Trophoblast cell (in vitro differentiated cells and primary cell): Measurements from ENCODE around the gene EVC2.

ENCODE experiments used
- DNase-seq, 2 donors: peaks; one replicate each; pipeline ENCODE4 v3.0.0-alpha.2; 2016
- H2AFZ ChIP-seq: 2 replicates; pipeline ENCODE4 v1.6.1; 2013; ENCODE audit warnings: low read length, moderate library complexity, mild to moderate bottlenecking; ENCODE audit not compliant: insufficient read depth, poor library complexity
- H2AK5ac ChIP-seq: 2 replicates; pipeline ENCODE4 v1.6.1; 2013; ENCODE audit warnings: mild to moderate bottlenecking, low read length
- H2BK120ac ChIP-seq: 2 replicates; pipeline ENCODE4 v1.6.1; 2013; ENCODE audit warnings: low read length, mild to moderate bottlenecking, moderate library complexity; ENCODE audit not compliant: insufficient read depth, poor library complexity
- H2BK12ac ChIP-seq: 2 replicates; pipeline ENCODE4 v1.6.1; 2013; ENCODE audit warnings: mild to moderate bottlenecking, low read length, moderate library complexity
- H2BK5ac ChIP-seq: 2 replicates; pipeline ENCODE4 v1.6.1; 2013; ENCODE audit warnings: low read length, low read depth, moderate library complexity, mild to moderate bottlenecking; ENCODE audit not compliant: poor library complexity
- H3K14ac ChIP-seq: 2 replicates; pipeline ENCODE4 v1.6.1; 2013; ENCODE audit warnings: mild to moderate bottlenecking, low read length
- H3K18ac ChIP-seq: 2 replicates; pipeline ENCODE4 v1.6.1; 2013; ENCODE audit warnings: mild to moderate bottlenecking, low read length
- H3K23ac ChIP-seq: 2 replicates; pipeline ENCODE4 v1.6.1; 2013; ENCODE audit warnings: low read length
- H3K27ac ChIP-seq: 2 replicates; pipeline ENCODE4 v1.5.1; 2013; ENCODE audit warnings: low read depth, mild to moderate bottlenecking, inconsistent platforms, low read length, moderate library complexity
- H3K27me3 ChIP-seq: 2 replicates; pipeline ENCODE4 v1.6.1; 2013; ENCODE audit warnings: inconsistent platforms, mild to moderate bottlenecking, low read length, moderate library complexity; ENCODE audit not compliant: insufficient read depth
- H3K36me3 ChIP-seq, 2 experiments: 1 replicate in 1 of 2; 2 replicates in 1 of 2; pipeline ENCODE4 v1.6.1; 2013; ENCODE audit warnings: low read length in 2 of 2, mild to moderate bottlenecking in 2 of 2, moderate library complexity in 1 of 2; ENCODE audit not compliant: insufficient read depth in 2 of 2, control insufficient read depth in 1 of 2
- H3K4ac ChIP-seq: 2 replicates; pipeline ENCODE4 v1.6.1; 2013; ENCODE audit warnings: low read depth, mild to moderate bottlenecking, low read length, moderate library complexity
- H3K4me1 ChIP-seq, 2 experiments: 1 replicate in 1 of 2; 2 replicates in 1 of 2; pipeline ENCODE4 v1.6.1; 2013; ENCODE audit warnings: low read length in 2 of 2, mild to moderate bottlenecking in 2 of 2, moderate library complexity in 1 of 2; ENCODE audit not compliant: insufficient read depth in 2 of 2, control insufficient read depth in 1 of 2
- H3K4me2 ChIP-seq: 2 replicates; pipeline ENCODE4 v1.6.1; 2013; ENCODE audit warnings: inconsistent platforms, mild to moderate bottlenecking, low read length, moderate library complexity
- H3K4me3 ChIP-seq: 2 replicates; pipeline ENCODE4 v1.5.1; 2013; ENCODE audit warnings: mild to moderate bottlenecking, low read depth, low read length, inconsistent platforms
- H3K79me1 ChIP-seq: one replicate; pipeline ENCODE4 v1.6.1; 2013; ENCODE audit warnings: low read length
- H3K79me2 ChIP-seq: 2 replicates; pipeline ENCODE4 v1.6.1; 2013; ENCODE audit warnings: low read length, mild to moderate bottlenecking; ENCODE audit not compliant: control insufficient read depth, insufficient read depth, poor library complexity
- H3K9ac ChIP-seq: 2 replicates; pipeline ENCODE4 v1.6.1; 2013; ENCODE audit warnings: mild to moderate bottlenecking, low read length
- H3K9me3 ChIP-seq: 2 replicates; pipeline ENCODE4 v1.6.1; 2013; ENCODE audit warnings: low read depth, mild to moderate bottlenecking, control low read depth, inconsistent platforms, low read length; ENCODE audit not compliant: insufficient read depth
- H4K12ac ChIP-seq: 2 replicates; pipeline ENCODE4 v1.6.1; 2013; ENCODE audit warnings: low read depth, mild to moderate bottlenecking, low read length, moderate library complexity
- H4K8ac ChIP-seq: 2 replicates; pipeline ENCODE4 v1.6.1; 2013; ENCODE audit warnings: low read depth, mild to moderate bottlenecking, low read length, moderate library complexity
- H4K91ac ChIP-seq: one replicate; pipeline ENCODE4 v1.6.1; 2013; ENCODE audit warnings: low read depth, mild to moderate bottlenecking, low read length, moderate library complexity
- WGBS: extraction: QIAGEN DNeasy Blood & Tissue Kit; methylation state at CpG from one replicate; pipeline ENCODE4 v1.1.7; 2013; ENCODE audit warnings: missing lambda C conversion rate; ENCODE audit not compliant: insufficient read length, insufficient coverage; ENCODE audit errors: extremely low coverage; 5-methylcytosine and 5-hydroxymethylcytosine counted together

The EVC2 gene

DNA sequence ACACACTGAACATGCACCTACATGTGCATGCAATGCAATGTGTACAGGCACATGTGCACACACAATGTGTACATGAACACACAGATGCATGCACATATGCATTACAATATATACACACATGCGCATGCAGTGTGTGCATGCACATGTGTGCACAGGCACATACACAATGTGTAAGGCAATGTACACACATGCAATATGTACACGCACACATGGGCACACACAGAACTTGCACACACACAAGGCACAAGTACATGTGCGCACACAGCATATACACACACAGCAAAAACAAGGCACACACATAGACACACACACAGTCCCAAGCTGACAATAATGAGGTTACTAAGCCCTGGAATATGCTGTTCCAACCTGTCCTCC lies 76.3 kb downstream of the EVC2 start:
- Histone ChIP-seq H3K14ac (no peak overlapping the region), H3K18ac (no peak overlapping the region), H3K27ac (no peak overlapping the region), H4K91ac (no peak overlapping the region), H3K9me3 (peaks cover 3% of the 10 kb centered on the region), H3K27me3 (no peaks in the 10 kb centered on the region), H2BK5ac (no peak overlapping the region), H3K79me2 (no peaks in the 10 kb centered on the region), H3K4me3 (no peak overlapping the region), H3K4me1 (no peaks in the 10 kb centered on the region), H3K36me3 (peaks cover 4 to 18% of the 10 kb centered on the region in 2 experiments), H2AFZ (no peak overlapping the region), H3K4ac (no peak overlapping the region), H2AK5ac (no peak overlapping the region), H2BK12ac (no peak overlapping the region), H3K4me2 (no peak overlapping the region), H4K12ac (no peak overlapping the region), H3K23ac (no peak overlapping the region), H3K9ac (no peak overlapping the region), H3K79me1 (no peaks in the 10 kb centered on the region), H4K8ac (no peak overlapping the region), H2BK120ac (no peak overlapping the region)
- WGBS: no CpG with 5 or more reads among the region's 3 CpGs
- DNase-seq: no peak

DNA sequence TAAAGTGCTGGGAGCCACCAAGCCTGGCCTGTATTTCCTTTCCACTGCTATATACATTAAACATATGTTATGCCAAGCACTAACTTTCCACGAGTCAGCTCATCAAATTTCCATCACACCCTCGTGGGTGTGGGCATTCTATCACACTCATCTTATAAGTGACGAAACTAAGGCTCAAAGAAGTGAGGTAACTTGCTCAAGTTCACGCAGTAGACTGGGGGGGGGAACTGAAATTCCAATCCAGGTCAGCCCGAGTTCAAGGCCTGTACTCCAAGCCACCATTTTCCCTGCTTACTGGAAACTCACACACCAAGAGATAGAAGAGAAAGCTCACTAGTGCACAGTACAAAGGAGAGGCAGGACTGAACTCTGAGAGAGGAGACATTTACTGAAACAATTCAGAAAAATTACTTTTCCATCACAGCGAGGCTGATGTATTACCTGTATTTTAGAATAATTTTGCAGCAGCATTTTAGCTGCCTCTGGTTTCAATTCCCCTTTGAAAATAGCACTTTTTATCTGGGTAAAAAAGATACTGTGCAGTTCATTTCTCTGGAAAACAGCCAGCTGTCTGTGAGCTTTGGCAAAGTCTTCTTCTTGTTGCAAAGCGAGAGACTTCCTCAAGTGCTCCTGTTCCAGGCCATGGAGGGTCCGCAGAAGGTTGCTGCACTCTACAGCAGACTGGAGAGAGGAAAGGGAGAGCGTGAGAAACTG lies 76.8 kb downstream of the EVC2 start:
- H2BK12ac ChIP-seq: no peak overlapping the region

DNA sequence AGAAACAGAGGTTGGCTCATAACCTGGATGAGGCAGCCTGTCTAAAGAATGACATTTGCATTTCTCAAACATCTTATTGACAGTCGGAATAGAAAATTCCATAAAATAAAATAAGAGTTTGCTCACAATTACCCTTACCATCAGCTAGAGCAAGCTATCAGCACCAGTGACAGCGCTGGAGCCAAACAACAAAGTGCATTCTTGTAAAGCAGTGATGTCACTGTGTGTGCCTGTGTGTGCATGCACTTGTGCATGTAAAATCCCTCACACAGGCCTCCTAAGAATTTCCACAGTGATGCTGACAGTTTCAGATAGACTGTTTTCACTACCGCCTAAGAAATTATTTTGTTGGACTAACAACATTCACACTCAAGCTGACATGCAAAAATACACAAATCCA lies 77.6 kb downstream of the EVC2 start:
- H3K4me1 ChIP-seq: no peaks in the 10 kb centered on the region
- H4K12ac ChIP-seq: no peak overlapping the region
- H3K14ac ChIP-seq: no peak overlapping the region
- H2BK120ac ChIP-seq: no peak overlapping the region
- H4K8ac ChIP-seq: no peak overlapping the region
- no peak overlapping the region for H2AK5ac ChIP-seq
- H3K27me3 ChIP-seq: no peaks in the 10 kb centered on the region
- peaks cover 4 to 18% of the 10 kb centered on the region in 2 experiments for H3K36me3 ChIP-seq
- no peak overlapping the region for H3K18ac ChIP-seq
- H3K9me3 ChIP-seq: peaks cover 3% of the 10 kb centered on the region
- no peak overlapping the region for H3K4me2 ChIP-seq
- no peak overlapping the region for H3K4ac ChIP-seq
- no peak overlapping the region for H2BK5ac ChIP-seq
- no peaks in the 10 kb centered on the region for H3K79me2 ChIP-seq
- no peak overlapping the region for H2AFZ ChIP-seq
- H2BK12ac ChIP-seq: no peak overlapping the region
- no peak for DNase-seq
- H3K79me1 ChIP-seq: no peaks in the 10 kb centered on the region
- H3K4me3 ChIP-seq: no peak overlapping the region
- H3K27ac ChIP-seq: no peak overlapping the region
- no peak overlapping the region for H4K91ac ChIP-seq
- no CpG with 5 or more reads among the region's 3 CpGs for WGBS
- H3K23ac ChIP-seq: no peak overlapping the region
- no peak overlapping the region for H3K9ac ChIP-seq

More for the DNA sequence above, 76.8 kb downstream of the EVC2 start:
- Histone ChIP-seq H3K4me2 (no peak overlapping the region), H3K14ac (no peak overlapping the region), H3K18ac (no peak overlapping the region), H3K27me3 (no peaks in the 10 kb centered on the region), H2BK5ac (no peak overlapping the region), H3K79me2 (no peaks in the 10 kb centered on the region), H2BK120ac (no peak overlapping the region), H3K79me1 (no peaks in the 10 kb centered on the region), H2AFZ (no peak overlapping the region), H3K27ac (no peak overlapping the region), H3K9ac (no peak overlapping the region), H4K12ac (no peak overlapping the region), H3K4me3 (no peak overlapping the region), H4K8ac (no peak overlapping the region), H2AK5ac (no peak overlapping the region), H4K91ac (no peak overlapping the region), H3K36me3 (peaks cover 4 to 18% of the 10 kb centered on the region in 2 experiments), H3K23ac (no peak overlapping the region), H3K4me1 (no peaks in the 10 kb centered on the region), H3K9me3 (peaks cover 3% of the 10 kb centered on the region), H3K4ac (no peak overlapping the region)
- DNase-seq: no peak
- no CpG with 5 or more reads among the region's 9 CpGs for WGBS

DNA sequence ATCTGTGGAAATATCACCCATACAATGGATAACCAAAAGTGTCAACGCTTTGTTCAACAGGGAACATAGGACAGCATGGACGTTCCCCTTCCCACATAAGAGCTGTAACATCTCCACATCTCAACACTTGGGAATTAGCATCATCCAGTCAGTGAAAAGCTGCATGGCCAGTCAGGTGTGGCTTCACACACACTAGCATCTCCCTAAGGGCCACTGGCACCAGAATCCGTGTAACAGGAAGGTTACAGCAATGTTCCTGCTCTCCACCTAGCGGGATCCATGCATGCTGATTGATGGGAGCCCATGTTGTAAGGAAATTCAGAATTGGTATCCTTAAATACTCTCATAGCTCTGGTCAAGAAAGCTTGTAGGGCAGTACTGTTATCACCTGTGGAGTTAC lies 78.8 kb downstream of the EVC2 start:
- Histone ChIP-seq H3K4me1 (no peaks in the 10 kb centered on the region), H3K4me2 (no peak overlapping the region), H3K14ac (no peak overlapping the region), H3K27me3 (no peaks in the 10 kb centered on the region), H3K18ac (no peak overlapping the region), H4K12ac (no peak overlapping the region), H3K23ac (no peak overlapping the region), H2AFZ (no peak overlapping the region), H3K79me2 (no peaks in the 10 kb centered on the region), H3K36me3 (peaks cover 9 to 26% of the 10 kb centered on the region in 2 experiments), H3K9me3 (peaks cover 3% of the 10 kb centered on the region), H4K91ac (no peak overlapping the region), H3K79me1 (no peaks in the 10 kb centered on the region), H2BK5ac (no peak overlapping the region), H2BK120ac (no peak overlapping the region), H4K8ac (no peak overlapping the region), H3K9ac (no peak overlapping the region), H3K4me3 (no peak overlapping the region), H2BK12ac (no peak overlapping the region), H2AK5ac (no peak overlapping the region), H3K27ac (no peak overlapping the region), H3K4ac (no peak overlapping the region)
- WGBS: no CpG with 5 or more reads among the region's 4 CpGs
- DNase-seq: no peak
